Heart right ventricle (tissue), 16 donors: ENCODE measurements around the gene COQ9. TPM values are rescaled to one million over a fixed set of nuclear protein-coding genes. Genes with fewer than 3 reads are reported as not detected.

Source experiments
- ATAC-seq, 8 donors: fragments of 200-7000 bp; cut with Tn5 transposase; one replicate each; pipeline ENCODE4 v1.9.1; 2020; ENCODE audit warnings: mild to moderate bottlenecking in 8 of 8, moderate library complexity in 8 of 8, moderate number of reproducible peaks in 1 of 8
- DNase-seq, 2 donors: peaks; one replicate each; pipeline ENCODE4 v3.0.0-alpha.2; 2020
- H3K27ac ChIP-seq, 10 donors: fragments of 200-600 bp; sonication (generic) in 2 of 10; one replicate each; pipeline versions ENCODE4 v1.5.0 to v1.8.0; 2020 to 2022; ENCODE audit warnings: mild to moderate bottlenecking in 3 of 10
- H3K27me3 ChIP-seq, 7 donors: fragments of 200-600 bp; one replicate each; pipeline ENCODE4 v1.8.0; 2021 to 2022; ENCODE audit warnings: mild to moderate bottlenecking in 2 of 7
- H3K36me3 ChIP-seq, 9 donors: fragments of 200-600 bp; sonication (generic) in 1 of 9; one replicate each; pipeline versions ENCODE4 v1.5.0 to v1.8.0; 2020 to 2022; ENCODE audit warnings: mild to moderate bottlenecking in 2 of 9
- H3K4me1 ChIP-seq, 9 donors: fragments of 200-600 bp; sonication (generic) in 1 of 9; one replicate each; pipeline versions ENCODE4 v1.5.0 to v1.8.0; 2020 to 2022; ENCODE audit warnings: mild to moderate bottlenecking in 4 of 9
- H3K4me3 ChIP-seq, 10 donors: fragments of 200-600 bp; sonication (generic) in 2 of 10; one replicate each; pipeline versions ENCODE4 v1.5.0 to v1.8.0; 2020 to 2022; ENCODE audit warnings: mild to moderate bottlenecking in 7 of 10, moderate library complexity in 2 of 10
- H3K9me3 ChIP-seq, 11 donors: fragments of 200-600 bp in 10 of 11; sonication (generic) in 2 of 11; one replicate each; pipeline versions ENCODE4 v1.5.0 to v1.8.0; 2013 to 2022; ENCODE audit warnings: mild to moderate bottlenecking in 2 of 11, control low read depth in 1 of 11, moderate library complexity in 1 of 11
- WGBS, 2 donors: extraction: QIAGEN DNeasy Blood & Tissue Kit; methylation state at CpG; one replicate each; pipeline ENCODE4 v1.1.7; 2013; ENCODE audit warnings: inconsistent platforms in 1 of 2; 5-methylcytosine and 5-hydroxymethylcytosine counted together
- intact Hi-C, 10 donors: fragments of 100-400 bp; cut with DNase I; formaldehyde crosslinking; loops; one replicate each; pipeline versions ENCODE4 v1.11.1 to v1.14.2; 2022
- polyA plus RNA-seq, 2 donors: library from polyadenylated mRNA; stranded (reverse); fragments of 200-250 nt; gene quantifications; one replicate each; pipeline ENCODE4 v1.2.3, GENCODE V29; 2013
- total RNA-seq, 10 donors: library from RNA; stranded (reverse); fragmentation: NEBNext Ultra II Directional in 3 of 10; extraction: Animal tissue kit (Norgen Biotek cat#: 25700) in 3 of 10; gene quantifications; one replicate each; pipeline versions ENCODE4 v1.2.1 to v1.2.4, GENCODE V29; 2021 to 2023
- TF ChIP-seq, protein P1 (sequence below), 9 donors: fragments of 200-600 bp; sonication (generic) in 2 of 9; IDR thresholded peaks; one replicate each; pipeline versions ENCODE4 v1.5.0 to v1.8.0; 2021 to 2022; ENCODE audit warnings: antibody characterized with exemption in 9 of 9, mild to moderate bottlenecking in 5 of 9, moderate library complexity in 1 of 9
- donor health status: Arrhythmogenic right ventricular cardiomyopathy.
- donor health status: ischemic (EF 13 %, LVEDD 7.1; RV severe dilation, severe dysfunction).
- donor health status: healthy with polysubstance abuse.
- donor health status: DM: no; HTN: yes; CAD: no.
- donor health status: DM: no; HTN: no; CAD: no.
- donor health status: ischemic (EF 25% LVEDD 6.9; RV normal size, moderate dysfunction).
- donor health status: ischemic (EF 25% LVEDD 5.7; RV mildly dilated, moderate dysfunction).
- donor health status: healthy.
- donor health status: DM: yes; HTN: yes; CAD: no.
- donor health status: Ischemic cardiomyopathy.
- donor health status: ischemic (EF 35%, LVEDD 5.7; RV mildly dilated, moderate dysfunction).
- donor health status: nonischemic (EF 11% LVEDD 7.7; RV severe dilation, severe dysfunction).
- donor health status: DM: yes; HTN: yes; CAD: no.
- donor health status: PGD.
- donor health status: ischemic (EF 29% LVEDD 5.4; RV normal size, mild dysfunction).
- donor health status: nonischemic (EF 23%, LVEDD 6.1; RV moderate dilation, normal function).

COQ9 gene
- total and polyA plus RNA-seq, 12 donors: 135 to 475 (median 207) TPM

DNA sequence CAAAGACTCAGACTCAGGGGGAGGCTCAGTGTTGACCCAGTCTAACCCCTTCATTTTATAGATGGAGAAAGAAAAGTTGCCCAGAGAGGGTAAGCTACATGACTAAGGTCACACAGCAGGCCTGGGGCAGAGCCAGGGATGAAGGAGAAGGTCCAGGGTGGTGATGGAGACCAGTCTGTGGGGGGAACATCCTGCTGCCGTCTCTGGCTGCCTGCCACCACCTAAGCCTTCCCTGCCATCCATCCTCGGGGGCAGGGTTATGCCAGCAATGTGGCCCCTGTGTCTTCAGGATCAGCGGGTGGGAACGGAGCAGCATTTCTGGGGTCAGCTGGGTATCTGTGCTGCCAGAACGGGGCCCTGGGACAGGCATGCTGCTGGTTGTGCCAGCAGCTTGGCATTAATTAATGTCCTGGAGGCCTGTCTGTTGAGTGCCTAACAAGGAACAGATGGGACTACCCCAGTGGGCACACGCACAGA, 33.5 kb downstream of the COQ9 start:
- Histone ChIP-seq H3K36me3 (no peaks in the 10 kb centered on the region), H3K27me3 (peaks cover 0 to 15% (median 0%) of the 10 kb centered on the region in 7 donors), H3K27ac (peak overlapping the region in 8 of 10 donors; percentile 20 to 75 (median 67)), H3K4me3 (peak overlapping the region in 1 of 10 donors; percentile 64), H3K9me3 (no peaks in the 10 kb centered on the region), H3K4me1 (peaks cover 16 to 68% (median 45%) of the 10 kb centered on the region in 9 donors)
- DNase-seq (no peak), ATAC-seq (no peak)
- TF ChIP-seq, protein P1, sequence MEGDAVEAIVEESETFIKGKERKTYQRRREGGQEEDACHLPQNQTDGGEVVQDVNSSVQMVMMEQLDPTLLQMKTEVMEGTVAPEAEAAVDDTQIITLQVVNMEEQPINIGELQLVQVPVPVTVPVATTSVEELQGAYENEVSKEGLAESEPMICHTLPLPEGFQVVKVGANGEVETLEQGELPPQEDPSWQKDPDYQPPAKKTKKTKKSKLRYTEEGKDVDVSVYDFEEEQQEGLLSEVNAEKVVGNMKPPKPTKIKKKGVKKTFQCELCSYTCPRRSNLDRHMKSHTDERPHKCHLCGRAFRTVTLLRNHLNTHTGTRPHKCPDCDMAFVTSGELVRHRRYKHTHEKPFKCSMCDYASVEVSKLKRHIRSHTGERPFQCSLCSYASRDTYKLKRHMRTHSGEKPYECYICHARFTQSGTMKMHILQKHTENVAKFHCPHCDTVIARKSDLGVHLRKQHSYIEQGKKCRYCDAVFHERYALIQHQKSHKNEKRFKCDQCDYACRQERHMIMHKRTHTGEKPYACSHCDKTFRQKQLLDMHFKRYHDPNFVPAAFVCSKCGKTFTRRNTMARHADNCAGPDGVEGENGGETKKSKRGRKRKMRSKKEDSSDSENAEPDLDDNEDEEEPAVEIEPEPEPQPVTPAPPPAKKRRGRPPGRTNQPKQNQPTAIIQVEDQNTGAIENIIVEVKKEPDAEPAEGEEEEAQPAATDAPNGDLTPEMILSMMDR (IDR thresholded peaks at IDR 0.05): no peak
- 65 to 70% methylated on average over 6 of the region's 6 CpGs for WGBS, 2 donors
- intact Hi-C loops: loop anchor here in 1 of 10 donors (5.0 kb wide), 1 partner anchor 47 kb away; no protein-coding TSS in a partner anchor

DNA sequence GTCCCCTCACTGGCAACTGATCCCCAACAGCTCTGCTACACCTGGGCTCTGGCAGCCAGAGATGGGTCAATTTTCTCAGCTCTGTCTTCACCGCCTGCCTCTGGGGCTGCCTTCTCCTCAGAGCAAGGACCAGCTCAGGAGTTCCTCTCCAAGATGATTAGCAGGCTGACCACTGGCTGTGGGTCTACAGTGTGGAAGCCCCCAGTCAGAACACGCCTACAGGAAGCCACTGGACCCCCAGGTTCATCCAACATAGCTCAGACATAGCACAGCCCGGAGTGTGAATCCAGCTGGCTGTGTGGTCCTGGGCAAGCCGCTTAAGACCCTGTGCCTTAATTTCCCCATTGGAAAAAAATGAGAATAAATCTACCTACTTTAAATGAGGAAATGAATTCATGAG, 34.1 kb downstream of the COQ9 start:
- H3K27ac ChIP-seq: no peak overlapping the region
- DNase-seq (no peak), ATAC-seq (no peak)
- peaks cover 0 to 18% (median 0%) of the 10 kb centered on the region in 7 donors for H3K27me3 ChIP-seq
- H3K4me3 ChIP-seq: no peak overlapping the region
- TF ChIP-seq, protein P1 (IDR thresholded peaks at IDR 0.05): no peak
- WGBS, 2 donors: 89 to 90% methylated on average over 4 of the region's 4 CpGs
- intact Hi-C loops: loop anchor here in 1 of 10 donors (5.0 kb wide), 1 partner anchor 46 kb away; no protein-coding TSS in a partner anchor
- H3K36me3 ChIP-seq: no peaks in the 10 kb centered on the region
- no peaks in the 10 kb centered on the region for H3K9me3 ChIP-seq
- H3K4me1 ChIP-seq: peaks cover 16 to 65% (median 42%) of the 10 kb centered on the region in 9 donors

DNA sequence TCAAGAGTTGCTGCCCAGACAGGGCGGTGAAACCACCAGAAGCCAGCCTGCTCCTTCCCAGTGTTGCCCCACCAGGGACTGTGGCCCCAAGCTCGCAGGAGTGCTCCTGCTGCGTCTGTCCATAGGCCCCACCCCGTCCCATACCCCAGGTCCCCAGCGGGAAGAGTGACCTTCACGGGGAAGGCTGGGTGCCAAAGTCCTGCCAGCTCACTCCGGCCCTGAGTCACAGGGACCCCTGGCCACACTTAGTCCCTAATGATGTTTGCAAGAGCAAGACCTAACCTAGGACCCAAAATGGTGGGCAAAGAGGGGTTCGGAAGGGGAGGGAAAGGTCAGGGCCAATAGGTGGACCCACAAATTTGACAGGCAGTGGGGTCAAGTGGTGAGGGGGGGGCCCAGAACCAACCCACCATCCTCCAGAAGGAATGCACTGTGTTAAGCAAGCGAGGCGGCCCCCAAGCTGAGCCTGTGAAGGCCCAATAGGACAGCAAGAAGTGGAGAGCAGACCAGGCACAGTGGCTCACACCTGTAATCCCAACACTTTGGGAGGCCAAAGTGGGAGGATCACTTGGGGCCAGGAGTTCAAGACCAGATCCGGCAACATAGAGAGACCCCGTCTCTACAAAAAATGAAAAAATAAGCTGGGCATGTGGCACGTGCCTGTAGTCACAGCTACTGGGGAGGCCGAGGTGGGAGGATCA, 35.7 kb downstream of the COQ9 start:
- WGBS, 2 donors: 76 to 83% methylated on average over 13 to 14 of the region's 14 CpGs
- H3K4me3 ChIP-seq: no peak overlapping the region
- no peak for ATAC-seq
- DNase-seq: no peak
- no peaks in the 10 kb centered on the region for H3K36me3 ChIP-seq
- TF ChIP-seq, protein P1 (IDR thresholded peaks at IDR 0.05): no peak
- intact Hi-C loops: loop anchor here in 1 of 10 donors (5.0 kb wide), 1 partner anchor 44 kb away; no protein-coding TSS in a partner anchor
- no peak overlapping the region for H3K27ac ChIP-seq
- no peaks in the 10 kb centered on the region for H3K9me3 ChIP-seq
- peaks cover 20 to 58% (median 47%) of the 10 kb centered on the region in 9 donors for H3K4me1 ChIP-seq
- H3K27me3 ChIP-seq: peaks cover 0 to 18% (median 0%) of the 10 kb centered on the region in 7 donors

DNA sequence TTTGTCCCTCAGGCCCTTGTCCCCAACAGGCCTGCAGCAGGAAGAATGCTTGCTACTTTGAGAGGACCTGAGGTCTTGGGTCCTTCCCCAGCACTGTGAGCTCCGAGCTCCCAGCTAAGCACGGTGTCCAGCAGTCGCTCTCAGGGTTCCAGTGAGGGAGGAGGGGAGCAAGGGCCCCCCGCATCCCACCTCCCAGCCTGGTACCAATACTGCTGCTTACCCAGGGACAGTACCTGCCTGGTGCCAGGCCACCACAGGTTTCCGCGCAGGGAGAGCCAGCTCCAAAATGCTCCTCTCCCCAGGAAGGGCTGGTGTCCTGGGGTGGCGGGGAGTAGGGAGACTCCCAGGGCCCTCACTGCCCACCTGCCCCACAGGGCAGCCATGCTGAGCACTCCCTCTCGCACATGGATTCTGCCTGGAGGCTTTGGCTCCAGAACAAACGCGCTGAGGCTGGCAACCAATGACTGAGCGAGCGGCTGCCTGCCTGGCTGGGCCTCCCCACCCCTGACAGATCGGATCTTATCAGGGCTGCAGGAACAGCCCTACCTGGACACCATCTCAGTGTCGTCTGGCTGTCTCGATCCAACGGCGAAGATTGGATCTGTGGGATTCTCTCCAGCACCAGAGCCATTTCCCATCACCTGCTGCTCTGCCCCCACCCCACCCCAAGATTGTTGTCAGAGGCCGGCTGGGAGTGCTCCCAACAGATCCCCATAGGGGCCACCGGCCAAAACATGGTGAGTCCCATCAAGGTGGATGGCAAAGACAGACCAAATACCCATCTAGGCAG, 36.6 kb downstream of the COQ9 start:
- H3K27me3 ChIP-seq: peaks cover 0 to 15% (median 0%) of the 10 kb centered on the region in 7 donors
- intact Hi-C loops: loop anchor here in 1 of 10 donors (5.0 kb wide), 1 partner anchor 43 kb away; no protein-coding TSS in a partner anchor
- 72 to 83% methylated on average over 18 to 19 of the region's 19 CpGs for WGBS, 2 donors
- DNase-seq: no peak
- H3K9me3 ChIP-seq: no peaks in the 10 kb centered on the region
- no peak overlapping the region for H3K4me3 ChIP-seq
- TF ChIP-seq, protein P1 (IDR thresholded peaks at IDR 0.05): no peak
- no peaks in the 10 kb centered on the region for H3K36me3 ChIP-seq
- peaks cover 20 to 48% (median 38%) of the 10 kb centered on the region in 9 donors for H3K4me1 ChIP-seq
- peak overlapping the region in 1 of 10 donors; percentile 84 for H3K27ac ChIP-seq
- no peak for ATAC-seq
